K562 (cell line): ENCODE data around the gene ABR. TPM values are rescaled to one million over a fixed set of nuclear protein-coding genes. Genes with fewer than 3 reads are reported as not detected.
"Not testable (repeated sequence)": the region's sequence is repeated elsewhere in the genome, so short reads cannot be mapped to it uniquely, and the experiment has no call there.

Experiments used
- ATAC-seq: fragments of 200-7000 bp; cut with Tn5 transposase; 3 replicates; pipeline ENCODE4 v1.9.1; 2020; ENCODE audit warnings: moderate library complexity
- BruUV-seq: library from RNA; stranded (reverse); fragments of 400-500 nt; replicated peaks from 2 replicates; lab custom pipeline; 2021; lab: Mats Ljungman, UMichigan
- CTCF ChIA-PET: fragments of 300-600 bp; formaldehyde crosslinking; extraction: SDS; loops from one replicate; lab custom pipeline; 2021; ENCODE audit warnings: low intra/inter-chr PET ratio; lab: Yijun Ruan, JAX
- POLR2A ChIA-PET: fragments of 300-600, 350-650 bp; sonication (Branson Sonifier 250); formaldehyde crosslinking; extraction: SDS; loops from one replicate; lab custom pipeline; 2021; ENCODE audit warnings: antibody characterized with exemption, inconsistent platforms; lab: Yijun Ruan, JAX
- DNase-seq, 4 experiments: peaks; one replicate each; pipeline versions ENCODE4 v3.0.0 to v3.0.0-alpha.2; 2011 to 2018; ENCODE audit warnings: low spot score in 3 of 4, mixed read lengths in 3 of 4; ENCODE audit errors: extremely low read depth in 1 of 4
- FAIRE-seq: peaks from 2 replicates; lab custom pipeline; 2011; peaks lifted over from hg19 to GRCh38; lab: Jason Lieb, UNC
- H2AFZ ChIP-seq: 2 replicates; pipeline ENCODE4 v1.6.0; 2011; ENCODE audit warnings: low read depth, low read length, control low read depth, inconsistent platforms
- H3K27ac ChIP-seq: fragments of 200-600 bp; 3 replicates; pipeline ENCODE4 v1.8.0; 2011; ENCODE audit warnings: low read depth, mild to moderate bottlenecking, control low read depth, inconsistent platforms, low read length, moderate library complexity, mixed read lengths; ENCODE audit errors: extremely low read depth
- H3K27me3 ChIP-seq, 2 experiments: fragments of 300-600 bp in 1 of 2; 2 replicates in 1 of 2; 3 replicates in 1 of 2; pipeline versions ENCODE4 v1.6.0 to v1.8.0; 2011; ENCODE audit warnings: inconsistent platforms in 2 of 2, low read length in 2 of 2, mild to moderate bottlenecking in 1 of 2, mixed read lengths in 1 of 2, moderate library complexity in 1 of 2; ENCODE audit not compliant: control insufficient read depth in 2 of 2, insufficient read depth in 2 of 2
- H3K36me3 ChIP-seq: fragments of 300-600 bp; 3 replicates; pipeline ENCODE4 v1.8.0; 2011; ENCODE audit warnings: mild to moderate bottlenecking, low read length, inconsistent platforms; ENCODE audit not compliant: control insufficient read depth, insufficient read depth
- H3K4me1 ChIP-seq, 2 experiments: fragments of 200-600 bp in 1 of 2; replicated peaks in 1 of 2; 2 replicates in 1 of 2; 3 replicates in 1 of 2; pipeline versions ENCODE4 v1.5.1 to v1.8.0; 2011; ENCODE audit warnings: inconsistent platforms in 2 of 2, low read length in 2 of 2, mild to moderate bottlenecking in 1 of 2, mixed read lengths in 1 of 2, moderate library complexity in 1 of 2; ENCODE audit not compliant: control insufficient read depth in 2 of 2, insufficient read depth in 2 of 2
- H3K4me2 ChIP-seq: 2 replicates; pipeline ENCODE4 v1.6.1; 2011; ENCODE audit warnings: low read length, control low read depth, inconsistent platforms, mixed read lengths; ENCODE audit not compliant: insufficient read depth
- H3K4me3 ChIP-seq: fragments of 200-600 bp; sonication (generic), shearing (Covaris generic); 2 replicates; pipeline ENCODE4 v1.5.1; 2016; ENCODE audit warnings: control low read depth, inconsistent platforms
- H3K79me2 ChIP-seq: fragments of 200-600 bp; 3 replicates; pipeline ENCODE4 v1.8.0; 2011; ENCODE audit warnings: low read length, inconsistent platforms; ENCODE audit not compliant: control insufficient read depth, insufficient read depth
- H3K9ac ChIP-seq, 2 experiments: 2 replicates each; pipeline versions ENCODE4 v1.6.0 to v1.6.1; 2011; ENCODE audit warnings: low read depth in 2 of 2, low read length in 2 of 2, control low read depth in 1 of 2, inconsistent platforms in 1 of 2, mild to moderate bottlenecking in 1 of 2, mixed read lengths in 1 of 2; ENCODE audit not compliant: insufficient read depth in 1 of 2
- H3K9me1 ChIP-seq: one replicate; pipeline ENCODE4 v1.6.0; 2011; ENCODE audit warnings: inconsistent platforms, mild to moderate bottlenecking, low read length, moderate library complexity; ENCODE audit not compliant: control insufficient read depth, insufficient read depth
- H3K9me3 ChIP-seq: replicated peaks from 2 replicates; pipeline ENCODE4 v1.5.1; 2011; ENCODE audit warnings: low read depth, low read length, inconsistent platforms; ENCODE audit not compliant: control insufficient read depth, insufficient read depth
- H4K20me1 ChIP-seq: replicated peaks from 2 replicates; pipeline ENCODE4 v1.6.1; 2011; ENCODE audit warnings: low read length, inconsistent platforms, mixed read lengths; ENCODE audit not compliant: control insufficient read depth, insufficient read depth
- HOMEZ ChIP-seq: fragments of 250-450 bp; sonication (Bioruptor Pico); IDR thresholded peaks from 2 replicates; pipeline ENCODE4 v1.4.0; 2020; ENCODE audit warnings: mild to moderate bottlenecking, moderate library complexity
- MXD1 ChIP-seq: fragments of 250-450 bp; sonication (Bioruptor Pico); IDR thresholded peaks from 2 replicates; pipeline ENCODE4 v1.8.0; 2021; ENCODE audit warnings: borderline replicate concordance, mild to moderate bottlenecking, moderate library complexity; ENCODE audit not compliant: poor library complexity, severe bottlenecking
- SMARCA4 ChIP-seq: fragments of 450-650 bp; IDR thresholded peaks from 2 replicates; pipeline ENCODE4 v1.6.1; 2016
- ZNF197 ChIP-seq: fragments of 200-800 bp; sonication (Bioruptor generic); IDR thresholded peaks from 2 replicates; pipeline ENCODE4 v1.6.1; 2016; ENCODE audit warnings: low read depth, missing genetic modification characterization, missing compliant biosample characterization
- WGBS: fragments of 100-300 bp; shearing (Covaris generic); methylation state at CpG from one replicate; pipeline ENCODE4 v1.1.6; 2016; ENCODE audit warnings: low coverage, mixed read lengths; ENCODE audit not compliant: insufficient coverage; ENCODE audit errors: missing lambda C conversion rate; 5-methylcytosine and 5-hydroxymethylcytosine counted together
- in situ Hi-C: fragments of 300-500 bp; cut with MboI; formaldehyde crosslinking; loops from 4 replicates; pipeline ENCODE4 v1.15.0; 2018; ENCODE audit warnings: inconsistent platforms, mixed read lengths
- intact Hi-C: fragments of 100-400 bp; cut with micrococcal nuclease; formaldehyde crosslinking; loops from 2 replicates; pipeline ENCODE4 v1.14.2; 2022
- polyA plus RNA-seq, 8 experiments: library from polyadenylated mRNA; depleted of rRNA in 4 of 8; stranded (reverse) in 5 of 8; unstranded in 3 of 8; fragments of >200 nt; fragmentation: Nextera tagmentation in 2 of 8; fragmentation: Illumina TruSeq in 1 of 8; extraction: Ambion mirVana in 2 of 8; extraction: Trizol in 1 of 8; gene quantifications; 2 replicates each; pipeline versions ENCODE4 v1.2.1 to v1.2.3, GENCODE V29; 2011 to 2014; ENCODE audit warnings: inconsistent platforms in 1 of 8, missing spikeins in 1 of 8
- total RNA-seq, 7 experiments: library from RNA; depleted of rRNA in 6 of 7; stranded (reverse); fragments of >200 nt in 6 of 7; fragmentation: Illumina TruSeq in 2 of 7; extraction: Trizol in 2 of 7; gene quantifications; 2 replicates each; pipeline versions ENCODE4 v1.2.1 to v1.2.3, GENCODE V29; 2011 to 2021; ENCODE audit warnings: low replicate concordance in 1 of 7

ABR gene
- total and polyA plus RNA-seq, 9 of the 15 experiments (the other 6 are each of a cell fraction or from before 2014, with no cell fraction given) = 0.07 to 1.6 (median 0.37) TPM; not detected in 1

- TF ChIP-seq SMARCA4 (no peak), MXD1 (CRISPR knock-in tag) (no peak), HOMEZ (no peak), ZNF197 (CRISPR knock-in tag) (no peak)
Observed at GRCh38 chr17:1122533-1123392, 57.0 kb downstream of the ABR start (continued).

- FAIRE-seq, H3K9ac ChIP-seq, H3K36me3 ChIP-seq, CTCF ChIA-PET, H3K9me1 ChIP-seq, H3K4me2 ChIP-seq, H3K27ac ChIP-seq, intact Hi-C loops, ATAC-seq, H3K4me3 ChIP-seq, H3K9me3 ChIP-seq, H2AFZ ChIP-seq, BruUV-seq, POLR2A ChIA-PET, H3K79me2 ChIP-seq, in situ Hi-C loops, DNase-seq: not testable (repeated sequence)
- WGBS = 0% methylated on average over 1 of the region's 1 CpG
- H3K27me3 ChIP-seq = peaks cover 12 to 45% of the 10 kb centered on the region in 2 experiments; a peak in 4 of 5 replicates
- H4K20me1 ChIP-seq = peaks cover 13% of the 10 kb centered on the region
- H3K4me1 ChIP-seq = peaks cover 0 to 14% of the 10 kb centered on the region in 2 experiments; a peak in 2 of 5 replicates
Observed at GRCh38 chr17:1121442-1121817, 58.4 kb downstream of the ABR start.
